IMR-90 (cell line): Measurements from ENCODE around the gene OPTC. TPM values are rescaled to one million over a fixed set of nuclear protein-coding genes. Genes with fewer than 3 reads are reported as not detected.

Experiments used
- ATAC-seq: fragments of 200-7000 bp; cut with Tn5 transposase; 2 replicates; pipeline ENCODE4 v1.9.1; 2020; ENCODE audit warnings: low read depth, mild to moderate bottlenecking, moderate library complexity
- BruUV-seq: library from RNA; stranded (reverse); fragments of 400-500 nt; replicated peaks from 2 replicates; lab custom pipeline; 2021; lab: Mats Ljungman, UMichigan
- CTCF ChIA-PET: fragments of 300-600 bp; formaldehyde crosslinking; extraction: SDS; loops from one replicate; lab custom pipeline; 2021; ENCODE audit warnings: antibody characterized with exemption; lab: Yijun Ruan, JAX
- POLR2A ChIA-PET: fragments of 300-600 bp; sonication (Branson Sonifier 250); formaldehyde crosslinking; loops from one replicate; lab custom pipeline; 2022; ENCODE audit warnings: antibody characterized with exemption; ENCODE audit not compliant: unreplicated experiment; lab: Charles Lee
- DNase-seq: peaks from one replicate; pipeline ENCODE4 v3.0.0; 2013
- H2AFZ ChIP-seq: replicated peaks from 2 replicates; pipeline ENCODE3; 2013; ENCODE audit warnings: low read length, mild to moderate bottlenecking; ENCODE audit not compliant: poor library complexity
- H2AK5ac ChIP-seq: 2 replicates; pipeline ENCODE4 v1.6.1; 2013; ENCODE audit warnings: low read depth, low read length, inconsistent platforms
- H2AK9ac ChIP-seq: replicated peaks from 2 replicates; pipeline ENCODE3; 2013; ENCODE audit warnings: mild to moderate bottlenecking, low read depth, low read length, moderate library complexity; ENCODE audit not compliant: poor library complexity
- H2BK120ac ChIP-seq: 2 replicates; pipeline ENCODE4 v1.6.1; 2013; ENCODE audit warnings: low read depth, low read length, inconsistent platforms
- H2BK15ac ChIP-seq: 3 replicates; pipeline ENCODE4 v1.6.1; 2013; ENCODE audit warnings: low read depth, low read length, inconsistent platforms
- H2BK20ac ChIP-seq: 2 replicates; pipeline ENCODE4 v1.6.1; 2013; ENCODE audit warnings: low read depth, mild to moderate bottlenecking, inconsistent platforms, low read length, moderate library complexity
- H2BK5ac ChIP-seq: 2 replicates; pipeline ENCODE4 v1.6.1; 2013; ENCODE audit warnings: mild to moderate bottlenecking, low read depth, low read length, inconsistent platforms; ENCODE audit not compliant: poor library complexity, severe bottlenecking
- H3K14ac ChIP-seq: replicated peaks from 2 replicates; pipeline ENCODE4 v1.6.1; 2013; ENCODE audit warnings: low read depth, low read length, inconsistent platforms
- H3K18ac ChIP-seq: 2 replicates; pipeline ENCODE4 v1.6.1; 2013; ENCODE audit warnings: low read depth, low read length, control low read depth
- H3K23ac ChIP-seq: 2 replicates; pipeline ENCODE4 v1.6.1; 2013; ENCODE audit warnings: low read depth, low read length, inconsistent platforms
- H3K27ac ChIP-seq: 2 replicates; pipeline ENCODE4 v1.5.1; 2013; ENCODE audit warnings: mild to moderate bottlenecking, control low read depth, low read length; ENCODE audit not compliant: insufficient read depth
- H3K27me3 ChIP-seq: 2 replicates; pipeline ENCODE4 v1.6.1; 2013; ENCODE audit warnings: low read length; ENCODE audit not compliant: control insufficient read depth, insufficient read depth
- H3K36me3 ChIP-seq: 2 replicates; pipeline ENCODE4 v1.6.1; 2013; ENCODE audit warnings: low read length, mixed read lengths; ENCODE audit not compliant: control insufficient read depth, insufficient read depth
- H3K4ac ChIP-seq: 2 replicates; pipeline ENCODE4 v1.6.1; 2013; ENCODE audit warnings: low read depth, low read length, inconsistent platforms
- H3K4me1 ChIP-seq: 2 replicates; pipeline ENCODE4 v1.6.1; 2013; ENCODE audit warnings: low read length, mixed read lengths; ENCODE audit not compliant: control insufficient read depth, insufficient read depth
- H3K4me2 ChIP-seq: 2 replicates; pipeline ENCODE4 v1.6.1; 2013; ENCODE audit warnings: low read depth, mild to moderate bottlenecking, control low read depth, low read length, moderate library complexity
- H3K4me3 ChIP-seq: 2 replicates; pipeline ENCODE4 v1.5.1; 2013; ENCODE audit warnings: low read depth, mild to moderate bottlenecking, control low read depth, low read length, moderate library complexity; ENCODE audit not compliant: insufficient read depth
- H3K56ac ChIP-seq: 2 replicates; pipeline ENCODE4 v1.6.1; 2013; ENCODE audit warnings: low read length, inconsistent platforms; ENCODE audit not compliant: insufficient read depth; ENCODE audit errors: extremely low read depth
- H3K79me1 ChIP-seq, 2 experiments: 2 replicates each; pipeline ENCODE4 v1.6.1; 2013; ENCODE audit warnings: low read length in 2 of 2, inconsistent platforms in 1 of 2, low read depth in 1 of 2
- H3K9ac ChIP-seq: 2 replicates; pipeline ENCODE4 v1.6.1; 2013; ENCODE audit warnings: low read depth, low read length, control low read depth
- H3K9me1 ChIP-seq: 2 replicates; pipeline ENCODE4 v1.6.1; 2013; ENCODE audit warnings: low read length, inconsistent platforms; ENCODE audit not compliant: insufficient read depth
- H3K9me3 ChIP-seq: 2 replicates; pipeline ENCODE4 v1.6.1; 2013; ENCODE audit warnings: low read length; ENCODE audit not compliant: control insufficient read depth, insufficient read depth
- H4K20me1 ChIP-seq: 2 replicates; pipeline ENCODE4 v1.6.1; 2013; ENCODE audit warnings: low read length, inconsistent platforms; ENCODE audit not compliant: insufficient read depth
- H4K5ac ChIP-seq: 2 replicates; pipeline ENCODE4 v1.6.1; 2013; ENCODE audit warnings: mild to moderate bottlenecking, low read depth, low read length, control low read depth
- H4K8ac ChIP-seq, 2 experiments: 2 replicates each; pipeline ENCODE4 v1.6.1; 2013; ENCODE audit warnings: low read depth in 2 of 2, low read length in 2 of 2, control low read depth in 1 of 2, inconsistent platforms in 1 of 2
- H4K91ac ChIP-seq: 2 replicates; pipeline ENCODE4 v1.6.1; 2013; ENCODE audit warnings: low read depth, low read length, inconsistent platforms; ENCODE audit not compliant: insufficient read depth
- MXI1 ChIP-seq: IDR thresholded peaks from 2 replicates; pipeline ENCODE4 v1.6.1; 2012; ENCODE audit warnings: low read depth, mild to moderate bottlenecking, low read length, moderate library complexity, borderline replicate concordance
- RAD21 ChIP-seq: IDR thresholded peaks from 2 replicates; pipeline ENCODE4 v1.6.1; 2012; ENCODE audit warnings: low read length, improper control_type of control experiment
- whole genome bisulfite sequencing, 2 experiments: methylation state at CpG; one replicate each; pipeline versions ENCODE4 v1.1.5 to v1.1.7; 2013; ENCODE audit warnings: missing lambda C conversion rate in 2 of 2; ENCODE audit not compliant: insufficient read length in 1 of 2; ENCODE audit errors: extremely low coverage in 2 of 2; 5-methylcytosine and 5-hydroxymethylcytosine counted together
- dilution Hi-C: fragments of 300-500 bp; cut with HindIII; formaldehyde crosslinking; loops from one replicate; pipeline ENCODE4 v1.14.3; 2018; ENCODE audit warnings: low sequenced_read_pairs; ENCODE audit not compliant: unreplicated experiment
- in situ Hi-C: fragments of 300-500 bp; cut with MboI; formaldehyde crosslinking; loops from 3 replicates; pipeline ENCODE4 v1.14.3; 2019; ENCODE audit warnings: low sequenced_read_pairs, inconsistent platforms, mixed read lengths
- intact Hi-C: fragments of 100-400 bp; cut with micrococcal nuclease; formaldehyde crosslinking; loops from 2 replicates; pipeline ENCODE4 v1.10.0; 2022
- polyA plus RNA-seq, 3 experiments: library from polyadenylated mRNA; depleted of rRNA; stranded (reverse); fragments of >200 nt; gene quantifications; 2 replicates each; pipeline ENCODE4 v1.2.3, GENCODE V29; 2012; ENCODE audit warnings: low replicate concordance in 1 of 3
- total RNA-seq: library from RNA; depleted of rRNA; stranded (reverse); fragments of >200 nt; gene quantifications from 2 replicates; pipeline ENCODE4 v1.2.3, GENCODE V29; 2012

The OPTC gene
- total and polyA plus RNA-seq, 2 of the 4 experiments (the other 2 are of a cell fraction): not detected

GRCh38 chr1:203463469-203464062, 30.4 kb upstream of the OPTC start:
- ATAC-seq (peak; percentile 42), DNase-seq (peak; percentile 28)
- H4K5ac ChIP-seq: peak overlapping the region; percentile 4
- no peaks in the 10 kb centered on the region for H3K9me3 ChIP-seq
- H3K36me3 ChIP-seq: no peaks in the 10 kb centered on the region
- peak overlapping the region; percentile 20; the same call in 1 of the 2 replicates for H2AK5ac ChIP-seq
- H3K4me2 ChIP-seq: peak overlapping the region; percentile 24
- peak overlapping the region; percentile 58 for H3K4ac ChIP-seq
- no TSS peak for BruUV-seq
- H3K79me1 ChIP-seq: no peaks in the 10 kb centered on the region
- POLR2A ChIA-PET: no interaction called here
- peak overlapping the region; percentile 79 for H4K91ac ChIP-seq
- peak overlapping the region; percentile 82; the same call in 2 of the 3 replicates for H2BK15ac ChIP-seq
- H3K14ac ChIP-seq: peak overlapping the region; percentile 65
- H4K8ac ChIP-seq: peak overlapping the region; percentile 31 to 53; a peak in 3 of 4 replicates
- in situ Hi-C loops: no loop called here
- peak overlapping the region; percentile 56 for H2AK9ac ChIP-seq
- no peak overlapping the region for H3K56ac ChIP-seq
- WGBS, 2 experiments: 56% methylated on average over 2 of the region's 7 CpGs; no CpG with 5 or more reads in 1 of the 2 experiments
- H3K9ac ChIP-seq: 0 out of 2 replicates have a peak overlapping the region, but pooled peaks have one; percentile 5
- peak overlapping the region; percentile 53; the same call in 1 of the 2 replicates for H3K23ac ChIP-seq
- H3K18ac ChIP-seq: peak overlapping the region; percentile 1
- CTCF ChIA-PET: no interaction called here
- H3K4me3 ChIP-seq: no peak overlapping the region
- intact Hi-C loops: no loop called here
- peak overlapping the region; percentile 82 for H2BK120ac ChIP-seq
- peaks cover 19% of the 10 kb centered on the region for H3K4me1 ChIP-seq
- H3K27me3 ChIP-seq: peaks cover 4% of the 10 kb centered on the region
- dilution Hi-C loops: no loop called here
- TF ChIP-seq RAD21 (peak; percentile 17; the same call in 1 of the 2 replicates), MXI1 (no peak)
- peak overlapping the region; percentile 79 for H2BK20ac ChIP-seq
- H2BK5ac ChIP-seq: no peak overlapping the region
- no peaks in the 10 kb centered on the region for H4K20me1 ChIP-seq
- peaks cover 6% of the 10 kb centered on the region for H3K9me1 ChIP-seq
- H3K27ac ChIP-seq: peak overlapping the region; percentile 22; the same call in 1 of the 2 replicates
- H2AFZ ChIP-seq: peak overlapping the region; percentile 81
